CD4-positive, alpha-beta T cell treated with Interleukin-1 beta for 1 hour (primary cell): ENCODE data around the gene STYXL1.
"Not testable (repeated sequence)": the region's sequence is repeated elsewhere in the genome, so short reads cannot be mapped to it uniquely, and the experiment has no call there.

Experiments
- DNase-seq, 2 donors: peaks; one replicate each; pipeline ENCODE4 v3.0.0-alpha.2; 2020 to 2022

Gene STYXL1, protein sequence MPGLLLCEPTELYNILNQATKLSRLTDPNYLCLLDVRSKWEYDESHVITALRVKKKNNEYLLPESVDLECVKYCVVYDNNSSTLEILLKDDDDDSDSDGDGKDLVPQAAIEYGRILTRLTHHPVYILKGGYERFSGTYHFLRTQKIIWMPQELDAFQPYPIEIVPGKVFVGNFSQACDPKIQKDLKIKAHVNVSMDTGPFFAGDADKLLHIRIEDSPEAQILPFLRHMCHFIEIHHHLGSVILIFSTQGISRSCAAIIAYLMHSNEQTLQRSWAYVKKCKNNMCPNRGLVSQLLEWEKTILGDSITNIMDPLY

DNA sequence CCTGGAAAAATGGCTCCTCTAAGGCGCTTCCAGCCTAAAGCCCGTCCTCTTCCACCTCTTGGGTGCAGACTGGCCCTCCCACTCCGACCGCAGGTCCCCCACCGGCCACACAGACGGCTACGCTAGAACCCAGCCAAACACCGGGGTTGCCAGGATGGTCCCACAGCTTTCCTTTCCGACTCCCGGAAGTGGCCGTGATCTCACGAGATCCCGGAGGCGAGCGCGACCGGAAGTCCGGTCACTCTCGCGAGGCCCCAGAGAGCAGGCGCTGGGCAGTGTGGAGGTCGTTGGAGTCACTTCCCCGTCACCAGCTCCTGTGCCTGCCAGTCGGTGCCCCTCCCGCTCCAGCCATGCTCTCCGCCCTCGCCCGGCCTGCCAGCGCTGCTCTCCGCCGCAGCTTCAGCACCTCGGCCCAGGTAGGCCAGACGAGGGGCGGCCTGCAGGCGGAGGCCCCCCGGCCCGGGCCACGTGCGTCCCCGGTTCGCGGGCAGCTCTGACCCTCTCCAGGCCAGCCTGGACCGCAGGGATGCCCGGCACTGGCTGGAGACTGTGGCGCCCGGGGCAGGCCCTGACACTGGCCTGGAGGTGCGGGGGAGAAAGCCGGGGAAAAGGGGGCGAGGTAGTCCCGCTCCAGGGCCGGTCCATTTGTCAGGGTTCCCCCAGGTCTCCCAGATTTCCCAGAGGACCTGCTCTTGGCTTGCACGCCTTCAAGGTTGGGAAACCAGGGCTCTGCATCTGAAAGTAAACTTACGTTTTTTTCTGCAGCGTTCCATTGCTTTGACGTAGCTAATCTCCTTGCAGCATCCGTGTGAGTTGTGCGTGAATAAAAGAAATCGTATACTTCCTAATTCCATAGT, at the start of gene STYXL1, which contains the start of gene MDH2:
STYXL1 (minus strand) TSS at position 190 of the 857 bp plus-strand sequence. CDS start 17,477 bp downstream, outside the sequence.
MDH2 (plus strand) TSS at position 296 of the 857 bp plus-strand sequence; CDS start at position 351, 55 bp downstream.
- peak; percentile 91 to 92 for DNase-seq

DNA sequence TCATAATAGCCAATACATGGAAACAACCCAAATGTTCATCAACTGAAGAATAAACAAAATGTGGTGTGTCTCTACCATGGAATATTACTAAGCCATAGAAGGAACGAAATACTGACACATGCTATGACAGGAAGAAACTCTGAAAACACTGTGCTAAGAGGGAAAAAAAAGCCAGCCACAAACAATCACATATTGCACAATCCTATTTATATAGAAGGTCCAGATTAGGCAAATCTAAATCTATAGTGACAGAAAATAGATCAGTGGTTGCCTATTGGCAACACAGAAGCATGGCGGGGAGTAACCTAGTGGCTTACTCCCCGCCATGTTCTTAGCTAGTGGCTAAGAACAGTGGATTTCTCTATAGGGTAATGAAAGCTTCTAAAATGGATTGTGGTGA, 48.1 kb upstream of the STYXL1 start:
- no peak for DNase-seq

DNA sequence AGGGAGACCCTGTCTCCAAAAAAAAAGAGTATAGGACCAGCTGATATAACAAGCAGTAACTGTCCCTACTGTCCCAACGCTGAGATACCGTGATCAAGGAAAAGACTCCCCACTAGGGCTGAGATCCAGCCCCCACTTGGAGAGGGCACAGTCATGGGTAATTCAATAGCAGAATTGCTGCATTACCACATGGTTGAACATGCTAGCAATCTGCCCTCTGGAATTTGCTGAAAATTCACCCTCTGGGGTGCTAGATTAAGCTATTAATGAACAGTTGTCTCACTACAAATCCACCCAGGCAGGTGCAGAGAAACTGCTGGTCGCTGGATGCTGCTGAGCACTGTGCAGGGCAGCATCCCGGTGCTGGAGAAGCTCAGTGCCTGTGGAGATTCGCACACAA, 46.5 kb upstream of the STYXL1 start:
- DNase-seq, result not testable (repeated sequence)

DNA sequence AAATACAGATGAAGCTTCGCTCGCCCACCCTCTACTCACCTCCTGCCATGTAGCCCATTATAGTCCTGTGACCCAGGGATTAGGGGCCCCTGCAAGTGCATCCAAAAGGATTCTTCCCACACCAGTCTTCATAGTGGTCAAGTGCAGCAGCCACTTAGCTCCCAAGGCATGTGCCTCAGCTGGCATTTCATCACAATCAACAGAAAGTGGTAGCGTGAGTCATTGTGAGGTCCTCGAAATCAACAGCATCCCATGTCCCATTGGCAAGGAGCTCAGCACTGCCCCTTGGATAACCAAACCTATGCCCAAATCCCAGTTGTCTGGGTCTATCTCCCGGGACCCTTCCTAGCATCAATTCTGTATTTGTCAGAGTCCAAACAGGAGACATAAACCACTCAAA, 45.7 kb upstream of the STYXL1 start:
- DNase-seq, result not testable (repeated sequence)

DNA sequence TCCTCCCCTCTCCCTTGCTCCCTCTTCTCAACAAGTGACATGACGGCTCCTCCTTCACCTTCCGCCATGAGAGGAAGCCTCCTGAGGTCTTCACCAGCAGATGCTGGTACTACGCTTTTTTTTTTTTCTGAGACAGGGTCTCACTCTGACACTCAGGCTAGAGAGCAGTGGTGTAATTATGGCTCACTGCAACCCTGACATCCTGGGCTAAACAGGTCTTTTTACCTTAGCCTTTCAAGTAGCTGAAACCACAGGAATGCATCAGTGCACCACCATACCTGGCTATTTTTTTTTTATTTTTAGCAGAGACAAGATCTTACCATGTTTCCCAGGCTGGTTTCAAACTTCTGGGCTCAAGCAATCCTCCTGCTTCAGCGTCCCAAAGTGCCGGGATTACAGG, 43.7 kb upstream of the STYXL1 start:
- no peak for DNase-seq

DNA sequence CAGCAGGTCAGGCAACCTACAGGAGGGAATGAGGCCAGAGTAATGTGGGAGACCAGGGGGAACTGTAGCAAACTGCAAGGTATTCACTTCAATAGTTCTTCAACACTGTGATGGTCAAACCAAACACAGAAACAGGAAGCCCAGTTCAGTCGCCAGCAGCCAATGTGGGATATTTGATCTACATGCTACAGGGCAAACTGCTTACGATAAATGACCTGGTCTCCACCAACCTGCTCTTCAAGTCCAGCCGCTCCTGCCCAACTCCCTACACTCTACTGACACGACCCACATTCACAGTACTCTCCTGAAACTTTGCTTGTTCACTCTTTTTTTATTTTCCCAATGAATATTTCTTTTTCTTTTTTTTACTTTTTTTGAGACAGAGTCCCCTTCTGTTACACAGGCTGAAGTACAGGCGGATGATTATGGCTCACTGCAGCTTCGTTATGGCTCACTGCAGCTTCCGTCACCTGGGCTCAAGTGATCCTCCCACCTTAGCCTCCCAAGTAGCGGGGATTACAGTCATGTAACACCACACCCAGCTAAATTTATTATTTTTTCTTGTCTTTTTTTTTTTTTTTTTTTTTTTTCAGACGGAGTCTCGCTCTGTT, 42.2 kb upstream of the STYXL1 start:
- no peak for DNase-seq

DNA sequence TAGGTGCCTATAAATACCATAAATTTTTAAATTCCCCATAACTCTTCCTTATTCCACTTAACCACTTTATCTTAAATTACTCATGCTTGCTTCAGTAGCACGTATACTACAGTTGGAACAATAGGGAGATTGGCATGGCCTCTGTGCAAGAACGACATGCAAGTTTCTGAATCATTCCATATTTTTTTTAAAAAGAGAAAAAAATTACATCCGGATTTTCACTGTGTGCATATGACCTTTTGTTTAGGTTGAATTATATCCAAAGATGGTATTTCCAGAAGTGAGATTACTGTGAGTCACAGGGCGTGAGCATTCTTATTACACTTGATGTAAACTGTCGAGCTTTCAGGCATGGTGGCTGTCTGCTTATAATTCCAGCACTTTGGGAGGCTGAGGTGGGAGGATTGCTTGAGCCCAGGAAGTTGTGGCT, 39.6 kb upstream of the STYXL1 start:
- DNase-seq, result not testable (repeated sequence)

DNA sequence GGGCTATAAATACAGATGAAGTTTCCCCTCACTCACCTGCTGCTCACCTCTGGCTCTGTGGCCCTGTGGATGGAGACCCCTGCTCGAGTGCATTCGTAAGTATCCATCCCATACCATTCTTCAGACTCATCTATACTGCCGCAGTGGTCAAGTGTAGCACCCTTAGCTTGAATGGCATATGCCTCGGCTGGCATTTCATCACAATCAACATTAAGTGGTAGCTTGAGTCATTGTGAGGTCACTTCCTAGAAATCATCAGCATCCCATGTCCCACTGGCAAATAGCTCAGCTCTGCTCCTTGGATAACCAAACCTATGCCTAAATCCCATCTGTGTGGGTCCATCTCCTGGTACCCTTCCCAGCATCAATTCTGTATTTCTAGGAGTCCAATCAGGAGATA, 38.3 kb upstream of the STYXL1 start:
- no peak for DNase-seq

DNA sequence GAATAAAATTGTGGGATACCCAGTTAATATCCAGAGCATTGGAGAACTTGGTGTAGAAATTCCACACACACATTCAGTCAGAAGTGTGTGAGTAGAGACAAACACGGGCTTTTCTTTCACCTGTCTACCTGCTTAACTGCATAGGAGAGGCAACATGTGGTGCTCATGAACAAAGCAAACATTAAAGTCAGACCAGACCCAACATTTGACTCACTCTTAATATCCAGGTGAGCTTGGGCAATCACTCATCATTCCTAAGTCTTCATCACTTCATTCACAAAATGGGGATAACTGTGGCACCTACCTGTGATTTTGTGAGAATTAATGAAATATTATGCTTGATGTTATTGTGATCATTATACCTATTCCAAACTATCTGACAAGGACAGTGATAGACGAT, 36.3 kb upstream of the STYXL1 start:
- DNase-seq, result not testable (repeated sequence)

DNA sequence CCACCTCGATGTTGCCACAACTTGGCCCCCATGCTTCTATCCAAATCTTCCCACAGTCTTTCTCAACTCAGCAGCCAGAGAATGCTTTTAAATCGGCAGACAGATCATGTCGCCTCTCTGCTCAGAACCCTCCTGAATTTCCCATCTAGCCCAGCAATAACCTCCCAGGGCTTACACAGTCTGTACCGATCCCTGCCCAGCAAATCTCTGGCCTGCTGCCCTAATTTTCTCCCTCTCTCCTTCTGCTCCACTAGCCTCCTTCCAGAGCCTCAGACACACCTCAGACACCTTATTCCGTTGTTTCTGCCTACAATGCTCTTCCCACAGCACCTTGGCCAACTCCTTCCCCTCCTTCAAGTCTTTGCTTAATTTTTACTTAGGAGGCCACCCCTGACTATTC, 32.4 kb upstream of the STYXL1 start:
- no peak for DNase-seq

DNA sequence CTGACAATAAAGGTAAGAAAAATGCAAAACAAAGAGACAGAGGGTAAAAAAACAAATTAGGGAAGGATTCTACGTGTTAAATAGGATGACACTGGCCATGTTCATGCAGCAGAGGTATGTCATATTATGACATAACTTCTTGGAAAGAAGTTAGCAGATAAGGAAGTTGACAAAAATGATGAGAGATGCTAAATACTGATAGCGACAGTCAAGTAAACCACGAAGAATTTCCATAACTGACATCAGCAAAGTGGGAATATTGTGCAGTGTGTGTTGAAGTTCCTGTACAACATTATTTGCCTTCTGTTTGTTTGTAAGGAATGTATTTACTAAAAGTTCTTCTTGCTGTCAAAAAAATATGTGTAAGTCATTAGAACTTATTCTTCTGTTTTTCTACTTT, 29.6 kb upstream of the STYXL1 start:
- DNase-seq, result no peak

DNA sequence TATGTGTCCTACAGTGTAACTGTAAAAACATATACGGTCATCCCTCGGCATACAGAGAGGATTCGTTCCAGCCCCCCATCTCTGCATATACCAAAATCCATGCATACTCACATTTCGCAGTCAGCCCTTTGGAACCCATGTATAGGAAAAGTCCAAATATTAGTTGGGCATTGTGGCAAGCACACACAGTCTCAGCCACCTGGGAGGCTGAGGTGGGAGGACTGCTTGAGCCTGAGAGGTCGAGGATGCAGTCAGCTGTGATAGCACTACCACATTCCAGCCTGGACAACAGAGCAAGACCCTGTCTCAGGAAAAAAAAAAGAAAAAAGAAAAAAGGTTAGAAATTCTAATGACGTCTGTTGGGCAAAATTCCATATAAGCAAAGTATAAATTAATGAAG, 29.2 kb upstream of the STYXL1 start:
- no peak for DNase-seq

DNA sequence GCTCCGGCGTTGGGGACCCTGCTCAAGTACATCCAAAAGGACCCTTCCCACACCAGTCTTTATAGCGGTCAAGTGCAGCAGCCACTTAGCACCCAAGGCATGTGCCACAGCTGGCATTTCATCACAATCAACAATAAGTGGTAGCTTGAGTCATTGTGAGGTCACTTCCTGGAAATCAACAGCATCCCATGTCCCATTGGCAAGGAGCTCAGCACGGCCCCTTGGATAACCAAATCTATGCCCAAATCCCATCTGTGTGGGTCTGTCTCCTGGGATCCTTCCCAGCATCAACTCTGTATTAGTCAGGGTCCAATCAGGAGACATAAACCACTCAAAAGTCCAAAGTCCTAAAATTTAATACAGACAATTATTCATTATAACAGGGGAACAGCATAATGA, 27.2 kb upstream of the STYXL1 start:
- no peak for DNase-seq

DNA sequence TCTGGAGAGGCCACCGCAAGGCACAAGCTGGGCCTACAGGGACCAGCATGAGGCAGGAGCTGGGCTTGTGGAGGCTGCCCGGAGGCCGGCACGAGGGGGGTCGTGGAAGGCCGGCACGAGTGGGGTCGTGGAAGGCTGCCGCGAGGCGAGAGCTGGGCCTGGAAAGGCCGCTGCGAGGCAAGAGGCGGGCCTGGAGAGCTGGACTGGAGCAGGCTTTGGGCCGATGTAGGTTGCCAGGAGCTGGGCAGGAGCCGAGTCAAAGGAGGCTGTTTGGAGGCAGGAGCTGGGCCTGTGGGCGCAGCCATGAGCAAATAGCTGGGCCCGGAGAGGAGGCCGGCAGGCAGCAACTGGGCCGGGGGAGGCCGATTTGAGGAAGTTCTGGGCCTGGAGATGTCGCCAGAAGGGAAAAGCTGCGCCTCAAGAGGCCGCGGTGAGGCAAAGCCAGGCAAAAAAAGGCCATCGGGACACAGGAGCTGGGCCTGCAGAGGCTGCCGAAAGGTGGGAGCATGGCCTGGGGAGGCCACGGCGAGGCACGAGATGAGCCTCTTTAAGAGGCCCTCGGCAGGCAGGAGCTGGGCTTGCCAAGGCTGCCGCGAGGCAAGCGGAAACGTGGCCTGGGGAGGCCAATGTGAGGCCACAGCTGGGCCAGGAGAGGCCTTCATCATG, 26.6 kb upstream of the STYXL1 start:
- DNase-seq, result no peak

DNA sequence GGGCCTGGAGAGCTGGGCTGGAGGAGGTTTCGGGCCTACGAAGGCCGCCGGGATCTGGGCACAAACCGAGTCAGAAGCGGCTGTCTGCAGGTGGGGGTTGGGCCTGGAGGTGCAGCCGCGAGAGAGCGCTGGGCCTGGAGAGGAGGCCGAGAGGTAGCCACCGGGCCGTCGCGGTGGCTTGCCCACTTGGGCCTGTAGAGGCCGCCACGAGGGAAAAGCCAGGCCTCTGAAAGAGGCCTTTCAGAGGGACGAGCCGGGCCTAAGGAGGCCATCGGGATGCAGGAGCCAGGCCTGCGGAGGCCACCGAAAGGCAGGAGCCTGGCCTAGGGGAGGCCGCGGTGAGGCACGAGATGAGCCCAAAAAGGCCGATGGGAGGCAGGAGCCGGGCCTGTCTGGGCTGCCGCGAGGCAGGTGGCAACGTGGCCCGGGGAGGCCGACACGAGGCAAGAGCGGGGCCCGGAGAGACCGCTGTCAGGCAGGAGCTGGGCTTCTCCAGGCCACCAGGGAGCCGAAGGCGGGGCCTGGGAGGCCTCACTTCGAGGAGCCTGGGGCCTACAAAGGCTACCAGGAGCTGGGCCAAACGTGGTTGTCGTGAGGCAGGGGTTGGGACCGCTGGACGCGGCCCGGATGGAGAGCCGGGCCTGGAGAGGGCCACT, 25.7 kb upstream of the STYXL1 start:
- DNase-seq, result no peak

DNA sequence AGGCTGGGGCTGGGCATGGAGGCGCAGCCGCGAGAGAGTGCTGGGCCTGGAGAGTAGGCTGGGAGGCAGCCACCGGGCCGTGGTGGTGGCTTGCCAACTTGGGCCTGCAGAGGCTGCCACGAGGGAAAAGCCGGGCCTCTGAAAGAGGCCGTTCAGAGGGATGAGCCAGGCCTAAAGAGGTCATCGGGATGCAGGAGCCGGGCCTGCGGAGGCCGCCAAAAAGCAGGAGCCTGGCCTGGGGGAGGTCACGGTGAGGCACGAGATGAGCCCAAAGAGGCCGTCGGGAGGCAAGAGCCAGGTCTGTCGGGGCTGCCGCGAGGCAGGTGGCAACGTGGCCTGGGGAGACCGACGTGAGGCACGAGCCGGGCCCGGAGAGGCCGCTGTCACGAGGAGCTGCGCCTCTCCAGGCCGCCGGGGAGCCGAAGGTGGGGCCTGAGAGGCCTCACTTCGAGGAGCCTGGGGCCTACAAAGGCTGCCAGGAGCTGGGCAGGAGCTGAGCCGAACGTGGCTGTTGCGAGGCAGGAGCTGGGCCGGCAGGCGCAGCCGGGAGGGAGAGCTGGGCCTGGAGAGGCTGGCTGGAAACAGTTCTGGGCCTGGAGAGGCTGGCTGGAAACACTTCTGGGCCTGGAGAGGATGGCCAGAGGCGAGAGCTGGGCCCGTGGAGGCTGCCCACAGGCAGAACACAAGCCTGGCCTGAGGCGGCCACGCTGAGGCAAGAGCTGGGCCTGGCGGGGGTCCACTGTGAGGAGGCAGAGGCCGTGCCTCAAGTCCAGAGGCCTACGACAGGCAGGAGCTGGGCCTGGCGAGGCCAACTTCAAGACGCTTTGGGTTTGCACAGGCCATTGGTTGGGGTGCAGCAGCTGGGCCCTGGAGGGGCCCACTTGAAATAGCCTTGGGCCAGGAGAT, 24.7 kb upstream of the STYXL1 start:
- no peak for DNase-seq

DNA sequence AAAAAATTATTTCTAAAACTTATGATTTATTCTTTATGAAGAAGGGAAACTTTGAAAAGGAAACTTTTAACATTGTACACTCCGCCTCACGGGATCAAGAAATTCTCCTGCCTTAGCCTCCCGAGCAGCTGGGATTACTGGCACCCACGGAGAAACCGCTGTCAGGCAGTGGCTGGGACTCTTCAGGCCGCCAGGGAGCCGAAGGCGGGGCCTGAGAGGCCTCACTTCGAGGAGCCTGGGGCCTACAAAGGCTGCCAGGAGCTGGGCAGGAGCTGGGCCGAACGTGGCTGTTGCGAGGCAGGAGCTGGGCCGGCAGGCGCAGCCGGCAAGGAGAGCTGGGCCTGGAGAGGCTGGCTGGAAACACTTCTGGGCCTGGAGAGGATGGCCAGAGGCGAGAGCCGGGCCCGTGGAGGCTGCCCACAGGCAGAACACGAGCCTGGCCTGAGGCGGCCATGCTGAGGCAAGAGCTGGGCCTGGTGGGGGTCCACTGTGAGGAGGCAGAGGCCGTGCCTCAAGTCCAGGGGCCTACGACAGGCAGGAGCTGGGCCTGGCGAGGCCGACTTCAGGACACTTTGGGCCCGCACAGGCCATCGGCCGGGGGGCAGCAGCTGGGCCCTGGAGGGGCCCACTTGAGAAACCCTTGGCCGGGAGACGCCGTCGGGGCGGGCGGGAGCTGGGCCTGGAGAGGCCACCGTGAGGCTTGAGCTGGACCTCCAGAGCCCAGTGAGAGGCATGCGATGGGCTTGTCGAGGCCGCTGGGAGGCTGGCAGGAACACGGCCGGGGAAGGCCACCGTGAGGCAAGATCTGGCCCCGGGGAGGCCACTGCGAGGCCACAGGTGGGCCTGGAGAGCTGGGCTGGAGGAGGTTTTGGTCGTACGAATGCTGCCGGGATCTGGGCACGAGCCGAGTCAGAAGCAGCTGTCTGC, 23.8 kb upstream of the STYXL1 start:
- DNase-seq, result no peak

DNA sequence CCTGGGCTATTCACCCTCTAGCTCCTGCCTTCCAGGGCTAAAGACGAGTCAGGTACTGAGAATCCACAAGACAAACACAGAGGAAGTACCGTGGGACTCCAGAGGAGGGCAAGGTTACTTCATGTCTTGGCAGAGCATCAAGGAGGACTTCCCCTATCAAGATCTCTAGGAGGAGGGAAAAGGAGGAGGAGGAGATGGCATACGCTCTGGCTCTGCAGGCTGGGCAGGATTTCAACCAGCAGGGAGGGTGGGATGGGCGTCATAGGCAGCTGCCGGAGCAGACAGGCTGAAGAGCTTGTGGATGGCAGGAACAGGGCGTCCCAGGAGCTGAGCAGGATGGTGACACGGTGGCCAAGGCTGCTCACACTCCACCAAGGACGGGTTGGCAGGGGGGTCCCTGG, 21.4 kb upstream of the STYXL1 start:
- DNase-seq, result no peak

DNA sequence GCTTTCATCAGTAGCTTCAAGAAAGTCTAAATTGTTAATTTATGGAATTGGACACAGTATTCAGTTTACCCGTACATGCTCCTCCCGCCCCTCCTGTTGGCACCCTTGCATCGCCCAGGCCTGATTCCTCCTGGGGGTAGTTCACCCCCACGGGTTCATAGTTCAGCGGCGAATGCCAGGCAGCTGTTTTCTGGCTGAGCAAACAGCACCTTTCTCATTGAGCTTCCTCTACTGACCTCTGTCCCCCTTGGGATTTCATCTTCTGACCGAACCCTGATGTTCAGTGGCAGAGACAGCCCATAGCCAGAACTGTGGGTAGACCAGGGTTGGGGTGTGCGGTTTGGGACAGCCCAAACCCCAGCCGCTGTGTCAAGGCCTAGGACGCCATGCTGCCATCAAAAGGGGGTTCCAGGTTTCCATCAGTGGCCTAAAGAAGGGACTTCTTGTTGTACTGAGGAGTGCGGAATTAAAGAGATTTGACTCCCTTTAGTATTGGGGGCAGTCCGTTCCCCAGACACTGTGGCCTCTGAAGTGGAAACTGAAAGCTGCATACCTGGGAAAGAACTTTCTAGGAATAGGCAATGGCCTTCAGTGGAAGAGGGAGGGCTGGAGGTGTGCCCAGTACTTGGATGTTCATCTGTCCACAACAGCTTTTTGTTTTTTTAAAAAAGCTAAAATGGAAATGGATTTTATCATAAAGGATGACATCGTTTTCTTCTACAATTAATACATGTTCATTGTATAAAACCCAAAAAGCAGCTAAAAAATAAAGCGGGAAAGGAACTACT, 19.1 kb upstream of the STYXL1 start:
- no peak for DNase-seq
